ENCODE data around the gene NPAS2. TPM values are rescaled to one million over a fixed set of nuclear protein-coding genes. Genes with fewer than 3 reads are reported as not detected.

Gene NPAS2
- total RNA-seq, 2 donors from 2014 or later = 59.5 to 59.6 TPM

- no peak for ATAC-seq
- intact Hi-C loops (cut with DNase I, micrococcal nuclease) = no loop called here
- DNase-seq = no peak
Observed at GRCh38 chr2:100944617-100945432, 124.9 kb downstream of the NPAS2 start.

- no peak for DNase-seq
- intact Hi-C loops (cut with DNase I, micrococcal nuclease) = no loop called here
- ATAC-seq = no peak
Observed at GRCh38 chr2:100945433-100945740, 125.4 kb downstream of the NPAS2 start.

- DNase-seq (no peak), ATAC-seq (no peak)
- intact Hi-C loops (cut with DNase I, micrococcal nuclease) = no loop called here
Observed at GRCh38 chr2:100945930-100946607, 126.1 kb downstream of the NPAS2 start.

- ATAC-seq (no peak), DNase-seq (no peak)
- intact Hi-C loops (cut with DNase I, micrococcal nuclease) = no loop called here
Observed at GRCh38 chr2:100948942-100949811, 129.2 kb downstream of the NPAS2 start.

GRCh38 chr2:100952512-100952911, 132.6 kb downstream of the NPAS2 start:
- ATAC-seq = no peak
- no peak for DNase-seq
- intact Hi-C loops (cut with DNase I, micrococcal nuclease) = no loop called here

GRCh38 chr2:100953406-100954043, 133.6 kb downstream of the NPAS2 start:
- intact Hi-C loops (cut with DNase I, micrococcal nuclease) = no loop called here
- no peak for ATAC-seq

GRCh38 chr2:100954044-100954420, 134.1 kb downstream of the NPAS2 start:
- no peak for ATAC-seq
- intact Hi-C loops (cut with DNase I, micrococcal nuclease) = no loop called here
- DNase-seq = peak in 1 of 2 donors; percentile 8

More at GRCh38 chr2:100953406-100954043, 133.6 kb downstream of the NPAS2 start:
- peak in 1 of 2 donors; percentile 5 for DNase-seq

GRCh38 chr2:100955226-100955625, 135.3 kb downstream of the NPAS2 start:
- ATAC-seq (no peak), DNase-seq (no peak)
- intact Hi-C loops (cut with DNase I, micrococcal nuclease) = no loop called here

- intact Hi-C loops (cut with DNase I, micrococcal nuclease) = no loop called here
- DNase-seq (no peak), ATAC-seq (no peak)
Observed at GRCh38 chr2:100956081-100956480, 136.1 kb downstream of the NPAS2 start.

- no peak for ATAC-seq
Observed at GRCh38 chr2:100957996-100958653, 138.2 kb downstream of the NPAS2 start.

GRCh38 chr2:100959225-100959880, 139.4 kb downstream of the NPAS2 start:
- no peak for DNase-seq
- intact Hi-C loops (cut with DNase I, micrococcal nuclease) = no loop called here
- no peak for ATAC-seq

More at GRCh38 chr2:100957996-100958653, 138.2 kb downstream of the NPAS2 start:
- DNase-seq = no peak
- intact Hi-C loops (cut with DNase I, micrococcal nuclease) = no loop called here

GRCh38 chr2:100960688-100961087, 140.7 kb downstream of the NPAS2 start:
- DNase-seq (no peak), ATAC-seq (no peak)
- intact Hi-C loops (cut with DNase I, micrococcal nuclease) = no loop called here

GRCh38 chr2:100962366-100963025, 142.6 kb downstream of the NPAS2 start:
- intact Hi-C loops (cut with DNase I, micrococcal nuclease) = no loop called here
- DNase-seq (no peak), ATAC-seq (no peak)

GRCh38 chr2:100963026-100963375, 143.1 kb downstream of the NPAS2 start:
- DNase-seq = no peak
- intact Hi-C loops (cut with DNase I, micrococcal nuclease) = no loop called here
- ATAC-seq = no peak

GRCh38 chr2:100964222-100964621, 144.3 kb downstream of the NPAS2 start:
- no peak for ATAC-seq
- no peak for DNase-seq
- intact Hi-C loops (cut with DNase I, micrococcal nuclease) = no loop called here

- DNase-seq = no peak
- intact Hi-C loops (cut with DNase I, micrococcal nuclease) = no loop called here
- ATAC-seq = no peak
Observed at GRCh38 chr2:100964681-100965169, 144.8 kb downstream of the NPAS2 start.

- DNase-seq (no peak), ATAC-seq (no peak)
- intact Hi-C loops (cut with DNase I, micrococcal nuclease) = no loop called here
Observed at GRCh38 chr2:100965596-100965995, 145.7 kb downstream of the NPAS2 start.

- ATAC-seq (no peak), DNase-seq (no peak)
- intact Hi-C loops (cut with DNase I, micrococcal nuclease) = no loop called here
Observed at GRCh38 chr2:100967716-100968115, 147.8 kb downstream of the NPAS2 start.

All from left colon (tissue), 2 donors.